IPS DF 19.7 (cell line): ENCODE measurements around the gene ABHD12B.

Experiments used
- DNase-seq: peaks from one replicate; pipeline ENCODE4 v3.0.0-alpha.2; 2013; ENCODE audit warnings: low read depth, low spot score

ABHD12B gene

DNA sequence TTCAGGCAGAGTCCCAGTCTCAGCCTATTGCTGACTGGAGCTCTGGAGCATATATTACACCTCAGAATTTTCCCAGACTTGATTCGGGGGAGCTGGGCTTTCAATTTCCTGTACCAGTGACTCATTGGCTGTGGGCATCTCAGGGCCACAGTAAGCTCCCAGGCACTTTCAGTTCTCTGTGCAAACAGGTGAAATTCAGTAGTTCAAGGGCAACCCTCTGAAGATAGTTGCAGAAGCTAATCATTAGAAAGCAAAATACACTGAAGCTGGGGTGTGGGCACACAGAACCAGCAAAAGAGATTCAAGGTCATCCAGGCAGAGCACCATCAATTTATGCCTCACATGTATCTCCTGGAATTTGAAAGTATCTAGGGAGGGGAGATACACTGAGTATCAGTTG is 32.8 kb upstream of the ABHD12B start:
- DNase-seq: no peak

DNA sequence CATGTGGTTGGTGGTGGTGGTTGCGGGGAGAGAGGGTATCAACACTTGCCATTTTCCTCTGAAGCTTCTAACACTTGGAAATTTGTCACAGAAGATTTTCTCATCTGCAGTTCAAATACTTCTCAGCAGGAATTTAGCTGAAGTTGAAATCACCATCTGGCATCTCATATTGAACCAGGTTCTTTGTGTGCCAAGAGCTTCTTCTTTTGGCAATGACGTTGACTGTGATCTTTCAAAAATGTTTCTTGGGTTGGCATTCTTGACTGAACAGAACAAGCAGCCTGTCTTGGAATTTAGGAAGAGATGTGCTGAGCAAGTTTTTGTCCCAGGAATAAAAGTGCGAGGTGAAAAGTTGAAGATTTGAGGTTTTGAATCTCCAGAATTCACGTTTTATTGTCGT is 32.2 kb upstream of the ABHD12B start:
- DNase-seq: no peak

- no peak for DNase-seq
These were observed 27.5 kb upstream of the ABHD12B start for GRCh38 chr14:50844391-50844790.

GRCh38 chr14:50845166-50845565 is 26.7 kb upstream of the ABHD12B start:
- DNase-seq: no peak

DNA sequence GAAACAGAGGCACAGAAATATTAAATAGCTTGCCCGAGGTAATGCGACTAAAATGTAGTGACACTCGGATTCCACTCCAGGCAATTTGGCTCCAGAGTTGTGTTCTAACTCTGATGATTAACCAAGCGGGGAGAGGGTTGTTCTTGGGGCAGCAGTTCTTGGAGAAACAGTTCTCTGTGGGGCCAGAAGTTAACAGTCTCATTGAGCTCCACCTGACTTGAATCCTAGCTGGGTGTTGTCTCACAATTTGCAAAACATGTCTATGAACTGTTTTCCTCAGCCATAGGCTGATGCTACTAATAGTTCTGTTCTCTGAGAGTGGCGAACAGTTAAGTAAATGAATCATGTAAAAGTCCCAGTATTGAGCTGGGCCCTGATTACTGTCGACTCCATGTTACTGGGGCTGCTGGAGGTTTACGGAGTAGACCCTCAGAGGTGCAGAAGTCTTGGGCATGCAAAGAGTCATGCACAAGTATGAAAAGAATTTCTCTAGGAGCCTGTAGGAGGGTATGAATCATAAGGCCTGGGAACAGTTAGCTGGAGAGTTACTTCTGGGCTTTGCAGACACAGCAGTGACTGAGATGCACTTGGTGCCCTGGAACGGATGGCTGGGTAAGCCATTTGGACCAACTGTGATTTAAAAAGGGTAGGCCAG is 25.5 kb upstream of the ABHD12B start:
- no peak for DNase-seq

GRCh38 chr14:50853891-50854290 is 18.0 kb upstream of the ABHD12B start:
- DNase-seq: no peak

GRCh38 chr14:50854521-50854920 is 17.3 kb upstream of the ABHD12B start:
- no peak for DNase-seq

- DNase-seq: no peak
These were observed 16.3 kb upstream of the ABHD12B start for GRCh38 chr14:50855558-50855957.

DNA sequence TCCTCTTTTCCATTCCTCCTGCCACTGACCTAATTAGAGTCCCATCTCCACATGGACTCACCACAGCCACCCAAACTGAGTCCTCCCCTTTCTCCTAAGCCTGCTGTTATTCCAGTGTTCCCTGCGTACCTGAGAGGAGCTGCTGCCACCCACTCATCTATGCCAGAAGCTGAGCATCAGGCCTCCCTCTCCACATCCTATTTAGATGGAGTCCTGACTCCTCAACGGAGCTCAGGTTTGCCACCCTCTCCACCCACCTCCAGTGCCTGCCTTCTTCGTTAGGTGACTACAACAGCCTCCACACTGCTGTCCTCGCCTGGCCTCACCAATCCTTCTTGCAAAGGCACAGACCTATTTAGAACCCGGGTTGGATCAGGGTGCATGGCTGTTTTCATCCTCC is 15.2 kb upstream of the ABHD12B start:
- DNase-seq: no peak

- no peak for DNase-seq
These were observed 12.6 kb upstream of the ABHD12B start for GRCh38 chr14:50859296-50859624.

DNA sequence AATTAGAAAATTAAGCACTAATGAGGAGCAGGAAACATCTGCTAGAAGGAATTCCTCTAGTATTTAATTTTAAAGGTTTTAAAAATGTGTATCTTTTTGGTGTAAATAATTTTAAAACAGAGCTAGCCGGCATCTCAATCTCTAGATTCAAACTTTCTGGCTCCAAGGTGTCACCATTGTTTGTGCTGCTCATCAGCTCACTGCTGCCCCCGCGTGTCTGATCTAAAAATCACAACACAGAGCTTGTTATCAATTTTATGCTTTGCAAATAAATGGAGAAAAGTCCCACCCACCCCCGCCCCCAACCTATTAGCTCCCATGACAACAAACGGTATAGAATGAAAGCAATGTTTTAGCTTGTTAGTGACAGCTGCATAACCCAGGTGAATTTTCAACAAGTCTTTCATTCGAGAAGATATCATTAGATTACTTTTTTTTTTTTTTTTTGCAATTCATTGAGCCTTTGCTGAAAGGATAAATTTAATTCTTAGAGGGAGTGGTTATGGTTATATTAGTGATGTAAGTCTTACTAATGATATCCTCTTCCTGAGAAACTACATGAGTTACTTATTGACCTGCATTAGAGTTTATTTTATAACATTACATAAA is 11.3 kb upstream of the ABHD12B start:
- no peak for DNase-seq

DNA sequence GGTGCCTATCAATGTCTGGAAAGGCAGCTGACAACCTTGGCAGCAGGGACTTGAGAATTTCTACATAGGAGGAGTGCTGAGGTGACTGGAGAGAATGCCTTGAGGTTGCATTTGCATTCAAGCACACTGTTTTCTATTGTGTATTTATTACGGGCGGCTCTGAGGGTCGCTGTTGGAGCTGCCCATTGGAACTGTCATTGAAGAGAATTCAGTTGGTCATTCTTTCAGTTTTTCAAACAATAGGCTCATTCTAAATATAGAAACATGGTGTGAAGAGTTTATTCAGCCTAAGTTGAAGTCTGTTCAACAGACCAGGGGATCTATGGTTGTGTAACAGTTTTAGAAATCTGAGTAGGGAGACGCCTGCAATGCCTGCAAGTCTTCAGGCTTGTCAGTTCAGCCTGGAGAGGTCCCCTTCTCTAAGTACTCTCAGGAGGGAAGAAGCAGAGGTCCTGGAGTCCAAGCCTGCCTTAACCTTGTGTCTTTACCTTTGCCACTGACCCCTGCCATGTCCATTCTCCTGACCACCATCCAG is 9.8 kb upstream of the ABHD12B start:
- no peak for DNase-seq

DNA sequence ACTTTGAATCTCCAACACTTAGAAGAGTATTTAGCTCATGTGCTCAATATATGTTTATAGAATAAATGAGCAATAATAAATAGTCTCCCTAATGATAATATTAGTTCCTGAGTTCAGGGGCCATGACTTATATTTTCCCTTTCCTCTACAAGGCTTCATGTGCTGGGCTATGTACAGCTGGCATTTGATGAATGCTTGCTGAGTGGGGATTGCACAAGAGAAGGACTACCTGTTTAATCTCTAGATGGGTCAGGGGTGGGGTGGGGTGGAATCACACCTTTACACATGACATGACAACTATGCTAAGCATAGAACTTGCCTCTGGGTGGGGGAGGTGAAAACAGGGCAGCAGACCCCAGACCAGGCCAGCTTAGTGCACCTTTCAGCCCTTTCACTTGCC is 7.6 kb upstream of the ABHD12B start:
- no peak for DNase-seq

DNA sequence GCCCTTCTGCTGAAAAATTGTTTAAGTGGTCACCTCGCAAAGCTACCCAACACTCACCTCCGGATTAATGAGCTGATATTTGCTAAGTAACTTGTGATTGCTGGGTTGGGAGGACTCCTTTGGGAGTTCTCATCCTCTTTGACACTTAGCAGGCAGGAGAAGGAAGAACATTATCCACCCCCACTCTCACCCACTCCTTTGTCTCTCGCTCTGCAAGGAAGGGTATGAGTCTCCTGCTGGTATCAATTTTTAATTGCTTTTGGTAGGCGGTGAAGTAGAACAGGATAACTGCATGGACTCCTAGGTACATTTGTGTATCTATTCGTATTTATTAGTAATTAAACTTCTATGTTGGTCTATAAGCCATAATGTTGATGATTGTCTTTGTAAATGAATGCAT is 6.9 kb upstream of the ABHD12B start:
- no peak for DNase-seq

GRCh38 chr14:50865391-50866076 is 6.3 kb upstream of the ABHD12B start:
- no peak for DNase-seq

GRCh38 chr14:50871228-50871627 is 625 bp upstream of the ABHD12B start:
- DNase-seq: no peak

GRCh38 chr14:50874757-50875156 is 2.9 kb downstream of the ABHD12B start:
- no peak for DNase-seq

DNA sequence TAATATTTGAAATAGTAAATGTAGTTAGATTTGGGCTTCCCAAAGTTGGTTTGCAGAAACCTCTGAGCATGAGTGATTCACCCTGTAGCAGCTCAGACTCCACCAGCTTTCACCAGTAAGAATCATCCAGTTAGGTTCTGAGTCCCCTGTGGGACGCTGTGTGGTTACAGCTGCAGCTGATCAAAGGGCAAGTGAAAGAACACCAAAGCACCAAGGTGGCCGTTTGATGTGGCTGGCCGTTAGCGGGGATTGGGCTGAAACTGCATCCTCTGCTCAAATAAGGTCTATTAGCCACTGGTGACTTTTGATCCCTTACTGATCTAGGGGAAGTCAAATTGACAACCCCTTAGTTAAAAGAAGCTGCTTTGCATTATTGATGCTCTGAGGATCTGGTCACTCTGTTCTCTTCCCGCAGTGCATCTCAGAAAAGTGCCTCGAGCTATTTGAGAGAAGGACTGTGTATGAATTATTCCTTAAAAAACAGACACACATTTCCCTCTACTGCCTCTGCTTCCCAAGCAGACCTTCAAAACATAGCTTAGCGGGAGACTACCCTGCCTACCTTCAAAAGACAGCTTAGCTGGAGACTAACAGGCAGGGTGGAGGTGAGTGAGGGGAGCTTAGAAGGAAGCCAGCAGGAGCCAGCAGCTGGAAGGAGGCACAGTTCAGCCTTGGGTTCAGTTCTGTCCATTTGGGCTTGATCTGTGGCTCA is 3.7 kb downstream of the ABHD12B start:
- DNase-seq: no peak

DNA sequence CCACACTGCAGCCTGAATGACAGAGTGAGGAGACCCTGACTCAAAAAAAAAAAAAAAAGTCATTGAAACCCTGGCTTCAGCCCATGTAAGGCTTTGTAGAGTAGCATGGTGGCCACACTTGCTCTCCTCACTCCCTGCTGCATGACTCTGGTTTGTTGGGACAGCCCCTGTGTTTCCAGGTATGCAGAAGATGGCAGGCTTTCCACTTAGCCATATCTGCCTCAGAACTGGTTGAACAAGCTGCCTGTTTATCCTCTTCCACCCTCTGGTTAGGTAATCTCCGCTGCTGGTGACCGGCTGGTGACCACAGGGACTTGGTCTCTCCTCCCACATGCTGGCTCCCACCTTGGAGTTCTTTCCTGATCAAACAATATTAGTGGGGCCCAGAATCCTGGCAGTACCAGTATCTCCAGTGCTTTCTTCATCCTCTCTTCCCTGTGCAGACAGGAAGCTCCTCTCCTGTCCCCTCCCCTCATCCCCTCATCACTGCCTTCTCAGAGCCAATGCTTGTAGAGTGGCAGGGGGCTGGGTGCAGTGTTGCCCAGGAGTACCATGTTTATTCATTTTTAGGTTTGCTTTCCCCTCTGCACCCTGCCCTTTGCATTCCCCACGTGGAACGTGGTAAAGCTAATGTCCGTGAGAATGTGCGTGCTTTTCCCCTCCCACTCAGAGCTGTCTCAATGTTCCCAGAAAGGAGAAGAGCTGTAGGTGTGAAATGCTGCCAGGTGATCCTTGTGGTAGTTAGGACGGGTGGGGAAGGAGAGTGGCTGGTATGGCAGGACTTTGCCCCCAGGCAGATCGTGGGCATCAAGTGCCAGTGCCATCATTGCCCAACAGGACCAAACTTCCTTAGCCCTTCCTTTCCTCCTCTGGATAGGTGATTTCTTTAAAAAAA is 11.3 kb downstream of the ABHD12B start:
- DNase-seq: no peak

- no peak for DNase-seq
These were observed 12.0 kb downstream of the ABHD12B start for GRCh38 chr14:50883827-50884197.

DNA sequence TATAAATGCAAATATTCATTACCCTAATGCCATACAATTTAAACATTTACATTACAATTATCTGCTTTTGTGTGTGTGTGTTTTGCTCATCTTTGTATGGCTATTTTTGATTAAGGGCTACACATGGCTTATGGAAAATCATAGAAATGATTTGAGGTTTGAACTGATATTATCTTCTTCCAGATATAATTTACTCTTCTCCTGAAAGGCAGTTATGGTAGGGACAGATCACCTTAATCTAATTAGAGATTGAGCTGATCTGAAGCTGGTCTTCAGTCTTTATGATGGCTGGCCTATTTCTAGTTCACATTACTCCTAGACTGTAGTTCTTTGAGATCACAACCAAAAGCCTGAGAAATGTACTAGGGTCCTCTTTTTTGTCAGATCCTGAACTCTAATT is 15.6 kb downstream of the ABHD12B start:
- DNase-seq: no peak

DNA sequence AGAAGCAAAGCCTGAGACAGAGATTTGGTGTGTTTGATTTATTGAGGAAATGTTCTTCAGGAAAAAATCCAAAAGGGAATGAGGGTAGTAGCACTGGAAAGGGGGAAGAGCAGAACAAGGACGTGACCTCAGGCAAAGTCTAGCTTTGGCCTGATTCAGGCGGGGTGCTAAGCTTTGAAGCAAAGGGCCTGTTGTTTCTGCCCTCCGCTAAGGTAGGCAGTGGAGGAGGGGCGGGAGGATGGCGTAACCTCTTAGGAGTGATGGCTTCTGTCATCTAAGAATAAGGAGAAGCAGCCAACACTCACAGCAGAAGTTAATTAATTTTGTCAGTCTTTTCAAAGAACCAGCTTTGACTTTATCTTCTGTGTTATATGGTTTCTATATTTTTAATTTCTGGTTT is 20.4 kb downstream of the ABHD12B start:
- DNase-seq: no peak
